ENCODE results near the gene ACVR1.
"Not testable (repeated sequence)": the region's sequence is repeated elsewhere in the genome, so short reads cannot be mapped to it uniquely, and the experiment has no call there.

Gene ACVR1

DNA sequence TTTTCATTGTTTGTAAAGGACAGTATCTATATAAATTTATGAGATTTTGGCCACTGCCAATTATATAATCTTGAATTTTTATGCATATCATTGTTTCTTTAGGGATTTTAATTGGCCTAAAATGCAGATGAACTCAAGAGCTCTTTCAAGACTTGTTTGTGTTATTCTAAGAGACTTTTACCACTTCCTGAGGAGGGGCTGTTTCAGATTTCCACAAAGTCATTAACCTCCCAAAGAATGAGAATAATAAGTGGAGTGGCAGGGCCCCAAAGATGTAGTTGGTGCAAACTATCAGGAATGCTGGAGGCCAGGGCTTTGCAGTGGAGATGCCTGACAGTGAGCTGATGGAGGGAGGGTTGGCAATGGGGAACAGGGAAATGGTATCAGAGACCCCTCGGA, 15.5 kb upstream of the ACVR1 start:
- no peak for DNase-seq

DNA sequence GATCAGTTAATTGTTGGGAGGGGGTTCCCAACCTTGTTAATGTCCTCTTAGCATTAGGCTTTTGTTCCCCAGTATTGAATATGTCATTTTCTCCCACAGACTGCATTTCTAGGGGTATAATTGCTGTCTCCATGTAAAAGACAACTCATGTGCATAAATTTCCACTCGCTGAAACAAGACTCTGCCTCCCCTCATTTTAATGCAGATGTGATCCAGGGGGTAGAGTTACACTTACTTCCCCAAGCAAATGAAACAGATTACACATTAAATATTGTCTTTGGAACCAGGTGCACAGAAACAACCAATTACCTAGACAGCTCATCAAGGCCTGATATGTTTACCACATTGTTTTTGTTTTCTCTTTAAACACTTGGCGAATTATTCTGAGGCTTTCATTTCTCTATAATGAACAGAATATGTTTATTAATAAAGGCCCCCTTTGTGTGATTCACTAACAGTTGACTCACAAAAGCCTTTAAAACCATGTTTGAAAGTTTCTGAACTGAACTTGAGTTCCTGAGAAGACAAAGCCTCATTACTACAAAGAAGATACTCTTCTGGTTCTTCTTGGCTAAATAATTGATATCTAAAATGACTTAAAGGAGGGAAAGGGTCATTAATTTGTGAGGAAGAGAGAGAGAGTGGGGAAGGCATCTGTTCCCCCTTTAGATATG, 15.0 kb upstream of the ACVR1 start:
- DNase-seq = no peak

DNA sequence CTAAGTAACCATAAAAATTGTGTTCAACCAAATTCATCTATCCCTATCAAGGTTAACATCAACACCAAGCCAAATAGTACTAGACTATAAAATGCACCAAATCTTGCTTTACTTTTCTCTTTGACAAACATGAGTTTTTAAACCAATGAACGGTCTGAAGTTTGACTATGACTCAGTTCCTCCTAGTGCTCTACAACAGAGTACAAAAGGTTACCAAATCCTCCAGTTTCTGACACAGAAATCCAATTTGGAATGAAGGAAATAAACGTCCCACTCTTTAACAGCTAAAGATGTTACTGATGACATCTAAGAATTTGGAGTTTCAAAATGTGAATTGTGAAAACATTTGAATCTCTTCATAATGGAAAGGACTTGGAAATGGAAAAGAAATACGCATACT, 11.8 kb upstream of the ACVR1 start:
- DNase-seq = no peak

DNA sequence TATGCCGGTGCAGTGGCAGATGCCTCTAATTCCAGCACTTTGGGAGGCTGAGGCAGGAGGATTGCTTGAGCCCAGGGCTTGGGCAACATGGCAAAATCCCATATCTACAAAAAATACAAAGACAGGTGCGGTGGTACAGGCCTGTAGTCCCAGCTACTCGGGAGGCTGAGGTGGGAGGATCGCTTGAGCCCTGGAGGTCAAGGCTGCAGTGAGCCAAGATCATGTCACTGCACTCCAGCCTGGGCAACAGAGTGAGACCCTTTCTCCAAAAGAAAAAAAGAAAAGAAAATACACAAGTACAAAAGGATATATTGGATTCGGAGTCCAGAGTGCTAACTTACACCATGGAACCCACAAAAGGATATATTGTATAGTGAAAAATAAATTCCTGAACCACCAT, 8.4 kb upstream of the ACVR1 start:
- DNase-seq = not testable (repeated sequence)

DNA sequence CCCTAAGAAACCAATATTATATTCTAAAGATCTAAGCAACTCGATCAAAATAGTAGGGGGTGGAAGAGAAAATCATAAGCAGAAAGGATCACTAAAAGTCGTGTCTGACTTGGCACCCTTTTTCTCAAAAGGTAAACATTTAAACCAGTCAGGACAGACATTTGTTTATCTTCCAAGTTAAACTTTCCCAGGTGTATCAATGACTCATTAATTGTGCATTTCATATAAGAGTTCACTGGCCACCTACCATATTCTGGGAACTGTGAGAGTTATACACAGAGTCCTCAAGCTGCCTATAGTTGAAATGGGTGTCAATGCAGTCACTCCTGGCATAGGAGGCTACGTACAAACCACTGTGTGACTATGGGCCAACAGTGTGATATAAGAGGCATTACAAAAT, 4.8 kb upstream of the ACVR1 start:
- DNase-seq = no peak

DNA sequence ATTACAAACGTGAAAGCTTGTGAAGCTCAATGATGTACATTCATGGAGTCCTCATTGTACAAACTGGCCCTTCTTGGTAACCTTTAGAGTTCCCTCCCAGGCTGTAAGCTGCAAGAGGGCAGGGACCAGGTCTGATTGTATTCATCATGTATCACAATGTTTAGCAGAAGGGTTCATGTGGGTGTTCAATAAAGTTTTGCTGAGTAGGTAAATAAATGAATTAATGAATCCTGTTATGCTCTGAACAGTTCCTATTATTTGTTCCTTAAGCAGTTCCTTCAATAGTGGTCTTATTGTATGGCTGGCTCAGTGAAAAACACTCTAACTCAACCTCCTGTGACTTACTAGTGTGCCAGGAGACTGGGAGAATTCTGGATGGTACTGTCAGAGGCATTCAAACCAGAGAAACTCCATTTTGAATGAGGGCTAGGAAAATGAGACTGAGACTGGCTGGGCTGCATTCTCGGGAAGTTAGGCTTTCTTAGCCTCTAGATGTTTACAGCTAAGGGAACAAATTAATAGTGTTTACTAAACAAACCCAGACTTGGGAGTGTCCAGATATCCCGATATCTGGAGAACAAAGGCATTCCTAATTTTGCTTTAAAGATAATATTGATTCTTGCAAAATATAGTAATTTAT, 1.8 kb upstream of the ACVR1 start:
- DNase-seq = no peak

DNA sequence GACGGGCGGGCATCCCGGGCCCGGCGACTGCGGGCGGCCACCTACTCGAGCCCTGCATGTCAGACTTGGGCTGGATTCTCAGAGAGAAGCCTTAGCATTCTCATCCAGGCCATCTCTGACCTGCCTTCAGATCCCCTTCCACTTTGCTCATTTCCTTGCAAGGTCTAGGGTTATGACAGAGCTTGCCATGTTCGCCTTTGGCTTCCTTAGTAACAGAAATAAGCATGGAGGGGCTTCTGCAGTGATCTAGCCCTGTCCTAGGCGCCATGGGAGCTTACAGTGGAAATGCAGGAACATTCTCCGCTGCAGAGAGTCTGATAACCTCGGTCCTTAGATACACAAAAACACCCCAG, 632 bp upstream of the ACVR1 start:
- no peak for DNase-seq

DNA sequence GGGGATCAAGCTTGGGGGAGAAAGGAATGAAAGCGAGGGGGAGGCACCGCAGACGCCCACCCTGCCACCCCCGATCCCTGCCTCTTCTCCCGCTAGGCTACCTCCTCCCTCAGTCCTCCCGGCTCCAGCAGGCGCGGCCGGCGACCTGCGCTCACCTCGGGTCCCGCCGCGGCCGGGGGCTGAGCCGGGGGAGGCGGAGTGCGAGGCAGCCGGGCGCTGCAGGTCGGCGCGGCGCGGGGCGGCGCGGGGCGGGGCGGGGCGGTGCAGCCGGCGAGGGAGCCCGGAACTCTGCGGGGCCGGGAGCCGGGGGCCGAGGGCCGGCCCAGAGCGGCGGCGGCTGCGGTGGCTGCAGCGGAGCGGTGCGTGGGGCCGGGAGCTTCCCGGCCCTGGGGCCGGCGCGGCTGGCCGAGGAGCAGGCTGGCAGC, 477 bp downstream of the ACVR1 start:
- DNase-seq = peak; percentile 46

DNA sequence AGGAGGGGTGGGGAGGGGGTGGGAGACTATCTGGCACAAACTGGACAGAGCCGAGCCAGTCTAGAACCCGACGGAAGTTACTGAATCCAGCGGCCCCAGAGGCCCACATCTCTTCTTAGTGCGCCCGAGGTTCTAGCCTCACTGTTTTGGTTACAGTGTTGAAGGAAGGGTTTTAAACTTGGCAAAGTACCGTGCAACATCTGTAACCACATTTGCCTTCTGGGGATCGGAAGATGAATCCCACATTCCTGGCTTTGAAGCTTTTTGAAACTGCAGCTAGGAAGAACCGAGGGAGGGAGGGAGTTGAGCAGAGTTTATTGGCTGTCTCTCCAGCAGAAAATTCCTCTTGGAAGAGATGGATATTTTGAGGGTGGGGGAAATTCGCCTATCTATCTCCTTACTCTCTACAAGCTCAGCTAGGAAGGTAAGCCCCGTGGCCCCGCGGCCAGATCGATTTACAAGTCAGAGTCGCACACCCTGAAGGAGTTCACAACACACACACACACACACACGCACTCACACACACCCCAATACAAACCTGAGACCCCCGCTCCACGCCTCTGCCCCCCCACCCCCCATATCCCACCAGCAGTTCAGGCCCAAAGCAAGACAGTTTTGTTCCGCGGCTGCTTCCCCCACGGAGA, 1.0 kb downstream of the ACVR1 start:
- no peak for DNase-seq

DNA sequence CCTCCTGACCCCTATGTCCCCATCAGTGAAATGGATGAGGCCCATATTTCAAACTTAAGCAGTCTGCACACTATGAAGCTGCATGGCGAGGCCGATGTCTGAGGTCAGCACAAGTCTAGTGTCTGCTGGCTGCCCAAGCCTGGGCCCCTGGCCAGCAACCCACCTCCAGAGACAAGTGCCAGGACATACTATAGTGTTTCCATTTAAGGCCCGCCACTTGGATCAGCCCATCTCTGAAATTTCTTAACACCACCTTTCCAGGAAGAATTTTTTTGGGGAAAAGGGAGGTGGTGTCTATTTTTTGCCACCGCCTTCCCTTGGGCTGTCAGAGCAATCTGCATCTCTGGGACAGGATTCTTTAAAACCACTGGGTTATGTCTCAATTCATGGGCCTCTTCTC, 1.8 kb downstream of the ACVR1 start:
- no peak for DNase-seq

DNA sequence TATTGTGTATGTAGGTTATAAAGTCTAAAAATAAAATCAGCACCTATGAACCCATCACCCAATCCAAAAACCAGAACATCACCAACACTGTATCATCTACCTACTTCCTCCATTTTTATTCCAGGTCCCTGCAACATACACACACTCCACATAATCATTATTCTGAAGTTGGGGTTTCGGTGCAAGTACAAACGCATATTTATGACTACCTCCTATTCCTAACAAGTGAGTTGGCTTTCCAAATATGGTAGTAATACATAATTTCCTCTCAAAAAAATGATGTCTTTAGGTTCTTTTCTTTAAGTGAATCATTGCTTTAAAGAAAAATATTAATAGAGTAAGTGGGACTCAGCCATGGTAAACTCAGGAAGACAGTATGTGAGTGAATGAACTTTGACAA, 3.3 kb downstream of the ACVR1 start:
- DNase-seq = no peak

DNA sequence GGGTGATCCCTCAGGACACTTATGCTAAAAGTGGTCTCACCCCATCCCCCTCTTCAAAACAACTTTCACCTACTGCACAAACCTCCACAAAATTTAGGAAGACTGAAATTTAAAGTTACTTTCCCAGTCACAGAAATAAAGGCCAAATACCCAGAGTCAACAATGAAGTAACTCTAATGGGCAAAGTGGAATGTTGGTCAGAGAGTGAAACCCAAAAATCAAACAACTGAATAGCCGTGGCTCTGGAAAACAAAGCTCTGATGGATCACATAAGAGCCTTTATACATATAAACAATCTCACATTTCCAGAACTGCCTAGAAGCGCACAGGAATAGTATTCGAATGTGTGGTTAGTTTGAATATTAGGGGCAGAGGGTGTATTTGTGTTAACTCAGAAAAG, 4.7 kb downstream of the ACVR1 start:
- DNase-seq = no peak

DNA sequence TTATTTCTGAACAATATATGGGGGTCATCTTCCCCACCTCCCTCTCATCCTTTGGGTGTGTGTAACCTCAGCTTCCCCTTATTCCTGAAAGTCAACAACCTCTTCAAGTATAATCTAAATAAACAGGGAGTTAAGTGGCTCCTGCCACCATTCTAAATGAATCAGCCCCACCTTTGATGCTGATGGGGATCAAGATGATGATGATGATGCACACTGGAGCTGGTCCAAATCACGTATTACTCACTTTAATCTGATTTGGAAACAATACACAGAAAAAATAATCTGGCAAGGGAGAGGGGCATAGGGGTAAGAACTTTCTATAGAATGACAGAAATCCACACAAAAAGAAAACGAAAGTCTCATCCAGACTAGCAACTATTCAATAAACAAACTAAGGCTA, 7.1 kb downstream of the ACVR1 start:
- DNase-seq = no peak

DNA sequence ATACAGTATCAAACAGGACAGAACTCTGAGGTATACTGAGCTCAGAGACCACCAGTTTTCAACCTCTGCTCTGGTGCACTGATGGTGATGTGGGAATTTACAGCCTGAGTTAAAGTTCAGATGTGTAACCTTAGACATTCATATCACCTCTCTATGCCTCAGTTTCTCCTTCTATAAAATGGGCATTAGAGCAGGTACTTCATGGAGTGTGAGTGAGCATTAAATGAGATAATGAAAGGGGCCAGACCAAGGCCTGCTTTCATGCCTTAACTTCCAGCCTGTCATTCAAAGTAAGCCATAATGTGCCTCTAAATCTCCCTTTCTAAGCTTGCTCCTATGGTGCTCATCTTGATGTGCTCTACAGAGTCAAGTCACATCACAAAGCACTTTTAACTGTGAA, 8.4 kb downstream of the ACVR1 start:
- DNase-seq = no peak

DNA sequence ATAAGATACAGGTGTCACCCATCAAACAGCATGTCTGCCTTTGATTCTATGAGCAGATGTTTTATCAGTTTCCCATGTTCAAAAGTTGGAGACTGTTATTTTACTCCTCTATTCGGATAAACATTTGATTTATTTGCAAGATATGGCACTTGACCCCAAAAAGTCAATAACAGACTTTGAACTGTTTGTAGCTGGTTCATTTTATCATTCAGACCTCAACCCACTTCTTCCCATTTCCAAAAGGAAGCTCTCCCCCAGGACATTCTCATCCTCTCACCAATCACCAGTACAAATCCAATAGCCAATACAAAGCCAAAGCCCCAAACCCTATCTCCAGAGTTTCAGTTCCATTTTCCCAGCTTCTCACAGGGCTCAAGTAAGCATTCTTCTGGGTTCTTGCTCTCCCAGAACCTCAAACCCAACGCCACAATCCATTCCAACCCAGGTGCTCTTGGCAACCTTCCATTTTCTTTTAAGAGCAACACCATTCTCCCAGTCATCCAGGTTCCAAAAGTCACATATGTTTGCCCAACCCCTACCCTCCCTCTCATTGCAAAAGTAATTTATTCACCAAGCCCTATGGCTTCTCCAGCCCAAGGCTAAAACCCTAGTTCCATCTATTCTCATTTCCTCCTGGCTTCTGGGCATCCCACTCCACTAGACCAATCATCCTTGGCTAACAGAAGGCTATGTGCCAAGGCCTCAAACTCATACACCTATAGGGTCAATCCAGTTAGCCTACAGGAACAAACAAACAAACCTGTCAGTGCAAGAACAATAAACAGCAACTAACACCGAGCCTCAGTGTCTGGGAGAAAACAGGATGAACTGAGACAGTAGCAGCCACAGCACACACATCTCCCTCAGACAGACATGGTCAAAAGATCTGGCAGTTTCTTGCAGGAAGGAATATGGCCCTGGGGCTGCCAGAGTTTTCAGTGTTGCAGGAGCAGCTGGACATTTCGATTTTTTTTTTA, 9.2 kb downstream of the ACVR1 start:
- no peak for DNase-seq

DNA sequence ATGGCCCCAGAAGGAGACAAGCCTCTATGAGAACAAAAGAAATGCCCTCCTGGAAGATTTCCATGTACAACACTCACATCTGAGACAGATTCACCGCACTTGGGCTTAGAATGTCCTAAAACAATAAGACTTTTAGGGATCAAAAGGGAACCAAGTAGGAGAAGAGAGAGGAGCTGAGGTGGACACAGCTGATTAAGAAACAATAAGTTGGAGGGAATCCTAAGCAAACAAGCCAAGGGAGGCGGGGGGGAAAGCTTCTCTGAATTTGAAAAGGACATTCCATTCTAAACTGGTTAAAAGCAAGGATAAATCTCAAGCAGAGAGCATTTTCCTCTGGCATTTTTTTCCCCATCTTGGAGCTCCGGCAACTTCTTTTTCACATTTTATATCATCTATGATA, 9.9 kb downstream of the ACVR1 start:
- DNase-seq = no peak

DNA sequence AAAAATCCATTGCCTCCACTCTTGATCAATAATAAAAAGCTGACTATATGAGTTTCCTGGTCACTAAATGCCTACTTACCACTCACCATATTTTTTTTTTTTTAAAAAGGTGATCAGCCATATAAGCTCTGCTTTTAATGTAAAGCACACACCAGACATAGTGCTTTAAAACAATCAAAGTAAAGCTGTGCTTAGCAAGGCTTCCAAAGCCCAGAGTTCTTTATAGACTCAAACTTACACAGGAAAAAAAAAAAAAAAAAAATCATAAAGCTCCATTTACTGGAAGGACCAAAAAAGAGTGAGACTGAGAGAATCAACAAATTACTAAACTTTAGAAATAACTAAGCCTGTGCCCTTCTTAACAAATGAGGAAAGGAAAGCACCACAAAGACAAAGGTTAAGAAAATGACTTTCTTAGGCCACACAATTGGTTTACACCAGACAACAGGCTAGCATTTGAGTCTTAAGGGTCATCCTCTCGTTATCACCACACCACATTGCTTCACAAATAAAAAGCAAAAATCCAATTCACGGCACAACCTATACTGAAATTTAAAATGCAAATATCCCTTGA, 11.2 kb downstream of the ACVR1 start:
- DNase-seq = no peak

DNA sequence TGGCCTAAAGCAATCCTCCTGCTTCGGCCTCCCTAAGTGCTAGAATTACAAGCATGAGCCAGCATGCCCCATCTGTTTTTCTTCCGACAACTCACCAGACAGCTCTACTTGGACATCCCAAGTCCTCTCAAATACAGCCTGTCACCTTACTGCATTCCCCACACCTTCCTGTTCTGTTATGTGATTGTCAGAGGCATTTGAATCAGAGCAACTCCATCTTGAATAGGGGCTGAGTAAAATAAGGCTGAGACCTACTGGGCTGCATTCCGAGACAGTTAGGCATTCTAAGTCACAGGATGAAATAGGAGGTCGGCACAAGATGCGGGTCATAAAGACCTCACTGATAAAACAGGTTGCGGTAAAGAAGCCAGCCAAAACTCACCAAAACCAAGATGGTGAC, 17.3 kb downstream of the ACVR1 start:
- no peak for DNase-seq

DNA sequence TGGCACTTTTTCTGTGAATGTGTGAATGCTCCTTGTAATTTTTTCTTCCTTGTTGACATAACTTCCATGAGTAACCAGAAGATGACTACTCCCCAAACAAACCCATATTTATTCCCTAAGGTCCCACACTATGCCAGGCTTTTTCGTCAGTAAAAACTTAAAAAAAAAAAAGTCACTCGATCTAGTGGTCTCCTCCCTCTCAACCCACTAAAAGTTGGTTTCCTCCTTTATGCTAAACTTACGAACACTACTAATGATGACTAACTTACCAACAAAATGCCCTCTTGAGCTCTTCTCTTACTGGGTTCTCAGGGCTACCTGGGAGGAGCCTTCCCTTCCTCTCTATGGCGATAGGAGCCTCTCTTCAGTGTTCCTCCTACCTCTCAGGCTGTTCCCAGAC, 18.2 kb downstream of the ACVR1 start:
- no peak for DNase-seq

DNA sequence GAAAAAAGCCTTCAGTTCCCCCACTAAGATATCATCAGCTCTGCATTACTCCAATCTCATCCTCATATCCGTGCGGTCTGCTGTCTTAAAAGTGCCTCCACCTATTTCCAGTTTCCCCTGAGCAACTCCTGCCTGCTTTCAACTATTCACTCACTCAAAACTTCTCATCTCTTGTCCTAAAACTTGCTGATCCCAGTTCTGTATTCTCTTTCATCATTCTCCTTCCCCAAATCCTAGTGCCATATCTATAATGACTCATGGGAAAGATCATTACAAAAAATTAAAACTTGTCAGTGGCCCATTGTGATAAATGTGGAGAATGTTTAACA, 20.0 kb downstream of the ACVR1 start:
- DNase-seq = no peak

DNA sequence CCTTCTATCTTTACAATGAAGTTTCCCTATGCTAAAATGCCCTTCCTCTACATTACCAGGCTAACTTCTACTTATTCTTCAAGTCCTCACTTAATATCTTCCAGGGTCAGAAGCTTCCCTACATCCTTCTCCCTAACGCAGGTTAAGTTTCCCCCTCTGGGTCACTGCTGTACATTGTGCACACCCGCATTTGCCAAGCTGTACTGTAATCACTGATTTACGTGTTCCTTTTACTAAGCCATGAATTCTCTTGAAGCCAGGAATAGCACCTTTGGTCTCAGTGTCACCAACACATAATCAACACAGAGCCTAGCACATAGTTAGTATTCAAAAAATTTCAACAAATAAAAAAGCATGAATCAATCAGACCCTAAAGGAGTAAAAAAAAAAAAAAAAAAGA, 22.3 kb downstream of the ACVR1 start:
- no peak for DNase-seq

DNA sequence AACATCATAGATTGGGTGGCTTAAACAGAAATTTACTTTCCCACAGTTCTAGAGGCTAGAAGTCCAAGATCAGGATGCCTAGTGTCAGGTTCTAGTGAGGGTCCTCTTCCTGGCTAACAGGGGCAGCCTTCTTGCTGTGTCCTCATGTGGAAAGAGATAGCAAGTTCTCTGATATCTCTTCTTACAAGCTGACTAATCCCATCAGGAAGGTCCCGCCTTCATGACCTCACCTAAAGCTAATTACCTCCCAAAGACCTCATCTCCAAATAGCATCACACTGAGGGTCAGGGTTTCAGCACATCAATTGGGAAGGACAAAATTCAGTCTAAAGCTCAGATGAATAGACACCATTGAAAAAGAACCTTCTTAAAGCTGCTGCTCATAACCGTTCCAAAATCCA, 22.9 kb downstream of the ACVR1 start:
- DNase-seq = no peak

DNA sequence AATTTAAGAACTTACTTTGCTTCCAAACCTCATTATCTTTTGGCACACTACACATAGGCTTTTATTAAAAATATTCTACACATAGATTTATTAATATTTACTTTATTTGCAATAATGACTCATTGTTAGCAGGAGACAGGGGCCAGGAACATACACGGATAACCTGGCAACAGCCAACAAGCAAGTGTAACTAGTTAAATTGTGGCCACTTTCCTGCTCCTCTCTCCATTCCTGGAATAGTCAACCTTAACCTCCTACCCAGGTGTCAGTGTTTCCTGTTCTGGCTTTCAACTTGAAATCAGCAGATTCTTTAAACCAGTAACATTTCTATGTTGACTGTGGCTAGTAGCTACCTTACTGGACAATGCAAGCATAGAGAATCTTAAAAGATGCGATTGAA, 26.5 kb downstream of the ACVR1 start:
- no peak for DNase-seq

Data from GDM1 (cell line).